Measurements from ENCODE around the gene PTPRO.

PTPRO gene

DNA sequence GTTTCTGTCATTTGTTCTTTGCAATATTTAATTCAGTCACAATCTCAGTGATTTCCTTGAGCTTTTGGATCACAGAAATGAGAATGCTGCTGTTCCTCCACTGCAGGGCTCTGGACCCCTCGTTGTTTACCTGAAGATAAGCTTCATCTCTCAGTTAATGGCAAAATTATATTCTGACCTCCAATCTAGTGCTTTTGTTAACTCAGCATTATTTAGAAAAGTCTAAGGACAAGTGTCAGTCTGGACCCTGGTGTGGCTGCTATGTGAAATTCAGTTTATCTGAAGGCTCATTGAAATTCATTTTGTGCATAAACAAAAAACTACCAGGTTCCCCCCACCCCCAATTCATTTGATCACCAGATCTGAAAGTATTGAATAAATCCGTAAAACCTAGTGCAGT lies 84.7 kb downstream of the PTPRO start:
- TF ChIP-seq, protein P1, sequence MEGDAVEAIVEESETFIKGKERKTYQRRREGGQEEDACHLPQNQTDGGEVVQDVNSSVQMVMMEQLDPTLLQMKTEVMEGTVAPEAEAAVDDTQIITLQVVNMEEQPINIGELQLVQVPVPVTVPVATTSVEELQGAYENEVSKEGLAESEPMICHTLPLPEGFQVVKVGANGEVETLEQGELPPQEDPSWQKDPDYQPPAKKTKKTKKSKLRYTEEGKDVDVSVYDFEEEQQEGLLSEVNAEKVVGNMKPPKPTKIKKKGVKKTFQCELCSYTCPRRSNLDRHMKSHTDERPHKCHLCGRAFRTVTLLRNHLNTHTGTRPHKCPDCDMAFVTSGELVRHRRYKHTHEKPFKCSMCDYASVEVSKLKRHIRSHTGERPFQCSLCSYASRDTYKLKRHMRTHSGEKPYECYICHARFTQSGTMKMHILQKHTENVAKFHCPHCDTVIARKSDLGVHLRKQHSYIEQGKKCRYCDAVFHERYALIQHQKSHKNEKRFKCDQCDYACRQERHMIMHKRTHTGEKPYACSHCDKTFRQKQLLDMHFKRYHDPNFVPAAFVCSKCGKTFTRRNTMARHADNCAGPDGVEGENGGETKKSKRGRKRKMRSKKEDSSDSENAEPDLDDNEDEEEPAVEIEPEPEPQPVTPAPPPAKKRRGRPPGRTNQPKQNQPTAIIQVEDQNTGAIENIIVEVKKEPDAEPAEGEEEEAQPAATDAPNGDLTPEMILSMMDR (IDR thresholded peaks at IDR 0.05; ENCODE audit: low read depth, low read length): no peak

DNA sequence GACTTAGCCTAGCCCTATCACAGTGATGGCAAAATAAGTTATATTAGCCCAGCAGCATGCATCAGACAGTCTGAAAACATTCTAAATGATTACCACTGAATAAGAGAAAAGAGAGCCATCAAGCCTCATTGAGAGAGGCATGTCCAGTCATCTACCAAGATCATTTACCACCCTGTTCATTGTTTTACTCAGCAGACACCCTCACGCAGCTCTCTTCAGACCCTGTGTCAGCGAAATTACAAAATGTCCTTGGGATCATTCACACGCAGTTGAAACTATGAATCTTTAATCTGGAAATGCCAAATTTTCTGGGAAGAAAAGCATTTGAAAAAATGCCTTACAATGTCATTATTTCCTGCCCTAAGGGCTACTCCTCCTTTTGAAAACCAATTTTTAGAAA lies 89.5 kb downstream of the PTPRO start:
- TF ChIP-seq, protein P1 (IDR thresholded peaks at IDR 0.05; ENCODE audit: low read depth, low read length): no peak
- no peak overlapping the region for H3K4me3 ChIP-seq (ENCODE audit: low read depth, low read length)

More for the DNA sequence above, 84.7 kb downstream of the PTPRO start:
- H3K4me3 ChIP-seq (ENCODE audit: low read depth, low read length): no peak overlapping the region

DNA sequence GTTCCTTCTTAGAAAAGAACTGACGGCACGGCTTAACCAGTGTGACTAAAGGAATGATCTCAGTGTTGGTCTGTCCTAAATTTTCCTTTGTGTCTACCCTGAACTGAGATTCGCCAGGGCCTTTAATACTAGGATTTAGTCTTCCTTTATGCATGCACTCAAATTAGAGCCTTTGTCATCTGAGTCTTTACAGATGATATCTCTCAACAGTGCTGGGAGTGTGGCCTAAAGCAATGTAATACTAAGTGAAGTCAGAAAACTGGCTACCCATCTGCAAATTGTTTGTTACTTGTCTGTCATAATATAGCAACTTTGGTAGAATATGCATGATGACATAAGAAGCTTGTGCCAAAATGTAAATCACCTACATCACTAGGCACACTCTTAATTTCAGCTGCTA lies 95.4 kb downstream of the PTPRO start:
- H3K4me3 ChIP-seq (ENCODE audit: low read depth, low read length): no peak overlapping the region
- TF ChIP-seq, protein P1 (IDR thresholded peaks at IDR 0.05; ENCODE audit: low read depth, low read length): no peak

DNA sequence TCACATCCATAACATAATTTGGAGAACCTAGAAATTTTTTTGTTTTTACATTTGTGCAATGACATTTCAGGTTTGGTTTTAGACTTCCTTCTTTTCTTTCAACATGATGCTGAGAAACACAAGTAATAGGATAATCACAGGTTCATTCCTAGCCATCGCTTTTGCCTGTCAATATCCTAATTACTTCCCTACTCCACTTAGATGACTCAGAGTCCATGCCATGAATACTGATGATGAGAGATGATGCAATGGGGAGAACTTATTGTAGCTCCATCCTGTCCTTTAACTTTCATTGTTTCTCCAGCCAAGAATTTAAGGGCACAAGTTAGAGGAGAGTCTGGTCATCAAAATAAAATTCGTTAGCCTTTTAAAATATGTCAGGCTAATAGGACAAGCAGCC lies 101.3 kb downstream of the PTPRO start:
- TF ChIP-seq, protein P1 (IDR thresholded peaks at IDR 0.05; ENCODE audit: low read depth, low read length): no peak
- H3K4me3 ChIP-seq (ENCODE audit: low read depth, low read length): no peak overlapping the region

DNA sequence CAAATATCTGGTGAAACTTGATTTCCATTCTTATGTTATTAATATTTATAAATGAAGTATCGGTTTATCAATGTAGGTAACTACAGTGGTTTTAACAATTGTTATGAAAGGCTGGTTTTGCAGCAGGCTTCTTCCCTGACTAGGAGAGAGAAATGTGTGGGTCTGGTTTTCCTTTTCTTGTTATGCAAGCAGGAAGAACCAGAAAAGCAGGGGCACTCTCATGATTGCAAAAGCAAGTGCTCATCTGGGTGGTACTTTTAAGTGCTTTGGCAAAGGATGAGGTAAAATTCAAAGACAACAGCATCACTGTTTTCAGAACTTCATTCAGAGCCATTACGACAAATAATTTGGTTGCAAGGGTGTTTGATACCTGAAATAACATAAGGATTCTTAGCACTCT lies 105.6 kb downstream of the PTPRO start:
- H3K4me3 ChIP-seq (ENCODE audit: low read depth, low read length): no peak overlapping the region
- TF ChIP-seq, protein P1 (IDR thresholded peaks at IDR 0.05; ENCODE audit: low read depth, low read length): no peak

DNA sequence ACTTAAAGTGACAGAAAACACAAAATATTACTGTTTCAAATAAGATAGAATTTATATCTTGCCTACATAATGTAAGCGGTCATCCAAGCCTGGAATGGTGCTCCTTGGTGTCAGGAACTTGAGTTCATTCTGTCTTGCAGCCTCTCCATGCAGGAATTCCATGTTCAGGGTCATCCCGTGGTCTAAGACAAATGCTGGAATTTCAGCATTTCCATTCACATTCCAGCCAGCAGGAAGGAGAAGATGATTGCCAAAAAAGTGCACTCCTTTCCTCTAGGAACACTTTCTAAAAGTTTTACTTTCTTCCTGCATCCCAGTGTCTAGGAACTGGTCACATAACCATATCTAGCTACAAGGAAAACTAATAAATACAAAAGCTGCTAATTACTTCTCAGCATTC lies 106.3 kb downstream of the PTPRO start:
- no peak overlapping the region for H3K4me3 ChIP-seq (ENCODE audit: low read depth, low read length)
- TF ChIP-seq, protein P1 (IDR thresholded peaks at IDR 0.05; ENCODE audit: low read depth, low read length): no peak

DNA sequence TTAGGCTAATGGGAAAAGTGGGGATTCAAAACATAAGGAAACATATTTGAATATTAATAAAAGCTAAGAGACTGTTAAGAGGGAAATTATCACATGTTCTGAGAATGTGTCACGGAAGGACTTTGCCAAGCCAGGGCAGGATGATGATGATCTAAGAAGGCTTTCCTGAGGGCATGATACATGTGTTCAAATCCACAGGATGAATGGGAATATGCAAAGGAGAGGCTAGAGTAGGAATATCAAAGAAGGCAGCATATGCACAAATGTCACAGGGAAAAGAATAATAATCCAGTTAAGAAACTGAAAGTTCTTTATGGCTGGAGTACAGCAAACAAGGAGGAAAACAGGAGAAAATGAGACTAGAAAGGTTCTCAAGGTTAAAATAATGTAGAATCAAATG lies 107.0 kb downstream of the PTPRO start:
- TF ChIP-seq, protein P1 (IDR thresholded peaks at IDR 0.05; ENCODE audit: low read depth, low read length): no peak
- H3K4me3 ChIP-seq (ENCODE audit: low read depth, low read length): no peak overlapping the region

All from WI38 (cell line).